ENCODE data around the gene VEGFC. TPM values are rescaled to one million over a fixed set of nuclear protein-coding genes. Genes with fewer than 3 reads are reported as not detected.

VEGFC gene
- total and polyA plus RNA-seq, 10 of the 15 experiments (the other 5 are each of a cell fraction or from before 2014, with no cell fraction given), result 0.03 to 0.04 TPM; not detected in 8

- H3K9me3 ChIP-seq (replicated peaks; ENCODE audit: control insufficient read depth, insufficient read depth, low read length), result no peaks in the 10 kb centered on the region
- ChIA-PET RAD21 (ENCODE audit: unreplicated experiment) (no interaction called here), CTCF (no interaction called here), POLR2A (no interaction called here), SMC1A (ENCODE audit: uncharacterized antibody, unreplicated experiment) (interaction anchor here (1.2 kb wide), 1 partner anchor 11 kb away, joined by 3 read pairs; no protein-coding TSS in a partner anchor)
- H3K9ac ChIP-seq (ENCODE audit: control insufficient read depth, insufficient read depth, low read length), result no peak overlapping the region
- no peak overlapping the region for H3K27ac ChIP-seq (ENCODE audit: control insufficient read depth, insufficient read depth)
- ATAC-seq (no peak), DNase-seq (ENCODE audit: low read depth, low spot score) (no peak), FAIRE-seq (no peak)
- in situ Hi-C loops (cut with MboI) (no loop called here), intact Hi-C loops (cut with micrococcal nuclease; ENCODE audit: unreplicated experiment) (no loop called here)
- no peak overlapping the region for H3K4me3 ChIP-seq
- H3K4me2 ChIP-seq (ENCODE audit: control insufficient read depth, insufficient read depth), result no peak overlapping the region
- no peaks in the 10 kb centered on the region for H4K20me1 ChIP-seq (ENCODE audit: control insufficient read depth, insufficient read depth)
- no peaks in the 10 kb centered on the region for H3K79me2 ChIP-seq (ENCODE audit: control insufficient read depth, insufficient read depth, low read length)
- no peaks in the 10 kb centered on the region for H3K36me3 ChIP-seq (ENCODE audit: control insufficient read depth in 2 of 2, insufficient read depth in 2 of 2, low read length in 1 of 2)
- no TSS peak for BruUV-seq (replicated peaks)
- no peaks in the 10 kb centered on the region for H3K27me3 ChIP-seq (replicated peaks in 1 of 2; ENCODE audit: control insufficient read depth in 2 of 2, insufficient read depth in 2 of 2, low read length in 1 of 2)
- no peak overlapping the region for H2AFZ ChIP-seq (ENCODE audit: control insufficient read depth, low read depth, low read length)
- no peak for TF ChIP-seq CREM (IDR thresholded peaks at IDR 0.05; ENCODE audit: low read depth)
- TF ChIP-seq, protein P1, sequence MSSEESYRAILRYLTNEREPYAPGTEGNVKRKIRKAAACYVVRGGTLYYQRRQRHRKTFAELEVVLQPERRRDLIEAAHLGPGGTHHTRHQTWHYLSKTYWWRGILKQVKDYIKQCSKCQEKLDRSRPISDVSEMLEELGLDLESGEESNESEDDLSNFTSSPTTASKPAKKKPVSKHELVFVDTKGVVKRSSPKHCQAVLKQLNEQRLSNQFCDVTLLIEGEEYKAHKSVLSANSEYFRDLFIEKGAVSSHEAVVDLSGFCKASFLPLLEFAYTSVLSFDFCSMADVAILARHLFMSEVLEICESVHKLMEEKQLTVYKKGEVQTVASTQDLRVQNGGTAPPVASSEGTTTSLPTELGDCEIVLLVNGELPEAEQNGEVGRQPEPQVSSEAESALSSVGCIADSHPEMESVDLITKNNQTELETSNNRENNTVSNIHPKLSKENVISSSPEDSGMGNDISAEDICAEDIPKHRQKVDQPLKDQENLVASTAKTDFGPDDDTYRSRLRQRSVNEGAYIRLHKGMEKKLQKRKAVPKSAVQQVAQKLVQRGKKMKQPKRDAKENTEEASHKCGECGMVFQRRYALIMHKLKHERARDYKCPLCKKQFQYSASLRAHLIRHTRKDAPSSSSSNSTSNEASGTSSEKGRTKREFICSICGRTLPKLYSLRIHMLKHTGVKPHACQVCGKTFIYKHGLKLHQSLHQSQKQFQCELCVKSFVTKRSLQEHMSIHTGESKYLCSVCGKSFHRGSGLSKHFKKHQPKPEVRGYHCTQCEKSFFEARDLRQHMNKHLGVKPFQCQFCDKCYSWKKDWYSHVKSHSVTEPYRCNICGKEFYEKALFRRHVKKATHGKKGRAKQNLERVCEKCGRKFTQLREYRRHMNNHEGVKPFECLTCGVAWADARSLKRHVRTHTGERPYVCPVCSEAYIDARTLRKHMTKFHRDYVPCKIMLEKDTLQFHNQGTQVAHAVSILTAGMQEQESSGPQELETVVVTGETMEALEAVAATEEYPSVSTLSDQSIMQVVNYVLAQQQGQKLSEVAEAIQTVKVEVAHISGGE (CRISPR knock-in tag; IDR thresholded peaks at IDR 0.05), result no peak
- no peak for TF ChIP-seq IKZF2 (IDR thresholded peaks at IDR 0.05)
- no peaks in the 10 kb centered on the region for H3K4me1 ChIP-seq (ENCODE audit: control insufficient read depth, insufficient read depth, low read length)
Observed at GRCh38 chr4:176708771-176709311, 83.9 kb downstream of the VEGFC start.

DNA sequence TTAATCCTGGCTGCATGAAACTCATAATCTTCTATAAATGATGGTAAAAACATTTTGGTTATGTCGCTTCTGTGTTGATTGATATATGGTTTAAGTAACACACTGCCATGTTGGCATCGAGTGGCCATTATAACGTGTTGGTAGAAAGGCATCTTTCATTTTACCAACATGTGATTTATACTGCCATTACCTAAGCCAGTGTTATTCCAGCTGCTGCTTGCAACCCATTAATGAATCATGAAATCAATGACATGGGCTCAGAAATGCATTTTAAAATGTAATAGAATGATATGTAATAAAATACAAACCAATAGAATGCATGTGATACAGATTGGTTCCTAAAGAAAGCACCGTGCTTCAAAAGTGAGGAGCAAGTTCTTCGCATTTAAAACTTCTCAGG is 102.0 kb downstream of the VEGFC start:
- ChIA-PET CTCF (no interaction called here), SMC1A (ENCODE audit: uncharacterized antibody, unreplicated experiment) (no interaction called here), POLR2A (no interaction called here), RAD21 (ENCODE audit: unreplicated experiment) (no interaction called here)
- WGBS (ENCODE audit: insufficient coverage, insufficient replicate concordance, low lambda C conversion rate, missing lambda C conversion rate), result 26% methylated on average over 5 of the region's 5 CpGs
- ATAC-seq, result no peak
- intact Hi-C loops (cut with micrococcal nuclease; ENCODE audit: unreplicated experiment), result no loop called here
- no peak overlapping the region for H2AFZ ChIP-seq (ENCODE audit: control insufficient read depth, low read depth, low read length)
- H3K4me2 ChIP-seq (ENCODE audit: control insufficient read depth, insufficient read depth), result no peak overlapping the region
- no peaks in the 10 kb centered on the region for H4K20me1 ChIP-seq (ENCODE audit: control insufficient read depth, insufficient read depth)
- H3K36me3 ChIP-seq (ENCODE audit: control insufficient read depth in 2 of 2, insufficient read depth in 2 of 2, low read length in 1 of 2), result no peaks in the 10 kb centered on the region
- H3K27me3 ChIP-seq (replicated peaks in 1 of 2; ENCODE audit: control insufficient read depth in 2 of 2, insufficient read depth in 2 of 2, low read length in 1 of 2), result no peaks in the 10 kb centered on the region
- DNase-seq (ENCODE audit: low read depth, low spot score), result no peak
- in situ Hi-C loops (cut with MboI), result no loop called here
- no peak for FAIRE-seq
- H3K27ac ChIP-seq (ENCODE audit: control insufficient read depth, insufficient read depth), result no peak overlapping the region
- no peaks in the 10 kb centered on the region for H3K4me1 ChIP-seq (ENCODE audit: control insufficient read depth, insufficient read depth, low read length)
- H3K9me3 ChIP-seq (replicated peaks; ENCODE audit: control insufficient read depth, insufficient read depth, low read length), result no peaks in the 10 kb centered on the region
- H3K4me3 ChIP-seq, result no peak overlapping the region
- no peak overlapping the region for H3K9ac ChIP-seq (ENCODE audit: control insufficient read depth, insufficient read depth, low read length)
- no TSS peak for BruUV-seq (replicated peaks)
- H3K79me2 ChIP-seq (ENCODE audit: control insufficient read depth, insufficient read depth, low read length), result no peaks in the 10 kb centered on the region
- TF ChIP-seq USF2 (IDR thresholded peaks at IDR 0.05; ENCODE audit: borderline replicate concordance, low read depth, low read length) (no peak), MEF2A (IDR thresholded peaks at IDR 0.05; ENCODE audit: insufficient read depth, low read depth, low read length) (no peak), RUNX3 (IDR thresholded peaks at IDR 0.05; ENCODE audit: low read length) (no peak), CBX5 (IDR thresholded peaks at IDR 0.05; ENCODE audit: low read depth) (no peak), SMC3 (IDR thresholded peaks at IDR 0.05; ENCODE audit: borderline replicate concordance, low read length) (no peak), NR2C1 (IDR thresholded peaks at IDR 0.05) (no peak), NBN (IDR thresholded peaks at IDR 0.05) (no peak), TAF1 (IDR thresholded peaks at IDR 0.05; ENCODE audit: borderline replicate concordance, low read depth, low read length) (no peak), SIX5 (IDR thresholded peaks at IDR 0.05; ENCODE audit: low read depth, low read length, severe bottlenecking) (no peak), GABPA (IDR thresholded peaks at IDR 0.05; ENCODE audit: low read depth) (no peak)
